ENCODE results near the gene UPB1.

The UPB1 gene

DNA sequence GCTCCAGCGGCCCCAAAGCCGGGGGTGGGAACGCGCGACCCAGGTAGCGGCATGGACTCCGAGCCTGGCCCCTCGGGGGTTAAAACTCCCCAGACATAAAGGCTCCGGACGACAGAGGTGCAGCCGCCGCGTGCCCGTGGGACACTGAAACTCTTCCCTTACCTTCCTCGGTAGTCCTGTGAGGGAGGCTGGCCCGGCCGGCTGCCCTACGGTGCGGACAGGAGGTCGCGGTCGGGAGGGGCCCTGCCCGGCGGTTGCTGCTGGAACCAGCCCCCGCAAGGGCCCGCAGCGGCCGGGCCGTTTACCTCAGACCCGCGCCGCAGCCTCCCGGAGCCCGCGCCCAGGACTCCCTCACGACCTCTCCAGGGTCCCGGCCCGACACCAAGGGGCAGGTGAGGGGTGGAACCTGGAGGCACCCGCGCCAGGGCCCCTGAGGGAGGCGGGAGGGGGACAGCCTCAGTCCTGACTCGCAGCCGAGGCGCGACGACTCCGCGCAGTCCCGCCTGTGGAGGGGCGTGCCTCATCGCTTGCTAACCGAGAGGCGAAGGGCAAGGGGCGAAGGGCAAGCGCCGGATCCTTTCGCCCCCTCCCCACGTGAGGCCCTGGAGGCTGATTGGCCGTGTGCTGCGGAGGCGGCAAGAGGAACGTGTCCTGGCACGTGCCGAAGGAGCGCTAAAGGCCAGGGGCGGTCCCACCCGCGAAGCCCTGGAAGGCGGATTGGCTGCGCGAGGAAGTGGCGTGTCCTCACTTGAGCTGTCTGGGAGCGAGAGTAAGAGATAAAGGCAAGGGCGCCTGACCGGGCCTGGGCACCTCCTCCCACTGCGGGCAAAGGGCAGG, at the start of gene UPB1:
Gene UPB1, plus strand, starts transcription at position 805 of the 837 bp plus-strand sequence. CDS start 72 bp downstream, outside the sequence.
- FAIRE-seq: no peak

DNA sequence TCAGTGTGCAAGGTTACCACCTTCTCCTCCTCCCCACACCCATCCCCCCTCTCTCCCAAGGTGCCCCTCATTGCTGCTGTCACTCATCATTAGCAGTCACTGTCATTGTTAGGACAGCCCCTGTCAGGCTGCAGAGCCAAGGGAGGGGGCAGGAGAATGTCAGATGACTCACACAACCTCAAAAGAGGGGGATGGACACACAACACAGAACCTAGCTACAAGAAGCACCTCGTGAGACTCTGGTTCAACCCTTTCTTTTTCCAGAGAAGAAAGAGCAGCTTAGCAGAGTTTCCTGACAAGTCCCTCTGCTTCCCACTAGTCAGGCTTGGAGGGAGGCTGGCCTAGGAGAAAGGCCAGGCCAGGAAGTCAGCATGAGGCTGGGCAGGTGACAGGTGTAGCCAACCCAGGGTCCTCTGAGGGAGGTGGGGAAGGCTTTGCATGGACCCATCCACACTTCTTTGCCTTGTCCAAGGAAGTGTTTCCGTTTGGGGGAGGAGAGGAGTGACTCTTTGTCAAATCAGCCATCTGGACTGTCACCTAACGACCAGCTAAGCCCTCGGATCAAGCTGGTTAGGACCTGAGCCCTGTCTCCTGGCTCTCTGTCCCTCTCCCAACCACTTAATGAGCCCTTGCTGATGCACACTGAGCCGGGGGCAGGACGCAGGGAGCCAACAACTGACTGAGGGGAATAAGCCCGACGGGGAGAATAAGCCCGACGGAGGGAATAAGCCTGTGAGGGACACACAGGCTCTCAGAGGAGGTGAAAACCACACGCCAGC, 49.5 kb upstream of the UPB1 start:
- no peak for FAIRE-seq

DNA sequence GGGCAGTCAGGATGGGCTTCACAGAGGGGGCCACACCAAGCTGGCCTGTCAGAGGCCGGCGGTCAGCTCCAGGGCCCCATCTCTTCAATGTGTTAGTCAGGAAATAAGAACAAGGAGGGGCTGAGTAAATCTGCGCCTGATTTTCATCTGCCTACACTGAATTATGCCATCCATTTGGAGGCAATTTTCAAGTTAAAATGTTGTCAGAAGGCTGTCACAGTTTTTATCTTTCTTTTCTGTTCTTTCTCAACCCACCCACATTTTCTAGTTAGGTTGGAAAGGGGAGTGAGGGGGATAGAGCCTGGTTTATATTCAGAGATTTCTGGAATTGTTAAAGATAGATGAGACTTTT, 48.9 kb upstream of the UPB1 start:
- FAIRE-seq: no peak

GRCh38 chr22:24450610-24451009, 44.5 kb upstream of the UPB1 start:
- no peak for FAIRE-seq

DNA sequence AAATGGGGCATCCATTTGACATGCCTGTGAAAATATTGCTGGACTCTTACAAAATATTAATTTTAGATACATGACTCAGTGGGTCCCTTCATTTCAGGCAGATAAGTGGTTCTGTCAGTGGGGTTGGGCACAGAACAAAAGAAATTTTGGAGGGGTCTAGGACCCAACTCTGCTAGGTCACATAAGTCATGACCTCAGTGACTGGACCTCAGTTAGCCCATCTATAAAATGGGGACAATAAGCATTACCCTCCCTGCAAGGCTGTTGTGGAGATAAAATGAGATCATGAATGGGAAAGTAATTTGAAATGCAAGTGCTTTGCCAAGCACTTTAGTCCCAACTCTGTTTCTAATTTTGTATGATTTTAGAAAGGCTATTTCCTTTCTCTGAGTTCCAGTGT, 44.0 kb upstream of the UPB1 start:
- FAIRE-seq: no peak

DNA sequence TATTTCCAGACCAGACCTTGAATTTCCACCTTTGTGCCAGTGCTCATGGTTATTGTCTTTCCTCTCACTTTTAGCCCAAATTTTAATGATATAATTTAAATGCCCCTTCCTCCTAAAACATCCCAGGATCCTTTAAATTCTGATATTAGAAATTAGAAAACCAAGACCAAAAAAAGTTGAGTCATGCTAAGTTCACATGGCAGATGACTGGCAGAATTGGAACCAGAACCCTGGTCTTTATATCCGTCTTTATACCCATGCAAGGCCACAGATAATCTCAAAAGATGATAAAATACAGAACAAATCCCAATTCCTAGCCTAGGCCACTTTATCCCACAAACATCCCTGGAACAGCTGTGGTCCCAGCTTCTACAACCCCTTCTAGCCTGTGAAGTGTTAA, 41.3 kb upstream of the UPB1 start:
- no peak for FAIRE-seq

- no peak for FAIRE-seq
Observed at GRCh38 chr22:24455039-24455438, 40.1 kb upstream of the UPB1 start.

DNA sequence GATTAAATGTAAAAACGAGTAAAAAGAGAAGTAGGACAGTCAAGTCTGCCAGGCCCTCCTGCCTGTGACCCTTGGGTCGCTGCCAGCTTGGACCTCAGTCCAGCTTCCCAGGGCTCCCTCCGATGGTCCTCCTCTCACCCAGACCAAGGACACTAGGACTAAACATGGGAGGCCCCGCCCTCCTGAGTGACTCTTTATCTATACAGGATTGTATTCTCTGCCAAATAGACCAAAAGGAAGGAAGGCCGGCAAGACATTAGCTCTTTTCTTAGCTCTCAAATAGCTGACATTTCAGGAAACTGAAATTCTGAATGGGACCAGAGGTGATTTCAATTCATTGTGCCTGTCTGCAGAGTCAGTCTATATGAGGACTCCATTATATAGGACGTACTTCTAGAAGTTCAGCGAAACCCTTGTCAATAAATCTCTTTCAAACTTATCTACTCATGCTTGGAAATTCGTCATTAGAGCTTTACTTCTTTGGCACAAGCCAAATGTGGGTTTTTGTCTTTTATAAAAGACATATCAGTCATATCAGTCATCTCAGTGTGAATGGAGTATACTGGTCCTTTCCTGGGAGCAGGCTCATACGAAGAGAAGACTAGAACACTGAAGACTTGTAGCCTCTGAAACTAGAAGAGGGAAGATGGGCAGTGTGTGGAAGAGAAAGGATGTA, 39.2 kb upstream of the UPB1 start:
- no peak for FAIRE-seq

- FAIRE-seq: no peak
Observed at GRCh38 chr22:24457894-24458420, 37.2 kb upstream of the UPB1 start.

- FAIRE-seq: no peak
Observed at GRCh38 chr22:24459911-24460310, 35.2 kb upstream of the UPB1 start.

DNA sequence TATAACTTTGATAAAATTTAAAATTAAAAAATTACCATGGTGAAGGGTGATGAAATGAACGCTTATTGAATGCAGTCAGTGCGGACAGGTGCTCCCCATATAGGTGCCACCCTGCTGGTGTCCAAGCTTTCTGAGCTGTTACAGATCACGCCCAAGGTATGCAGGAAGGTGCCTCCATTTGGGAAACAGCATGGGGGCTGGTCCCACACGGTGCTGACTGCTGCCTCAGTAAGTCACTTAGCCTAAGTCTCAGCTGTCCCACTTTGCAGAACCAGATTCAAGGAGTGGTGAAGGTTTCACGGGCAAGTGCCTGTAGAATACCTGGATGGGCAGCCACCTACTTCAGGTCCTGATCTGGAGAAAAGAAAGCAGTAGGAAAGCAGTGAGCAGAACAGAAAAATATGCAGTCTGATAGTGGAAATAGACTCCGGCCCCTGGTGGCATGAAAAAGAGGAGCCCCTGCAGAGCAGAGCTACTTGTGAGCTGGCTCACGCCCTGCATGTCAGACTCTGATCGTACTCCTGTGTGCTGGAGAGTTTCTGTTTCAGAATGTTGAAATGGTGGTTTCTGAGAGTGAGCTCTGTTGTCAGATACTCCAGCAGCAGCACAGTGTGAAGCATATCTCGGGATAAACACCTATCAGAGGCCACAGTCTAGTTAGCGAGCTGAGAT, 34.6 kb upstream of the UPB1 start:
- FAIRE-seq: no peak

DNA sequence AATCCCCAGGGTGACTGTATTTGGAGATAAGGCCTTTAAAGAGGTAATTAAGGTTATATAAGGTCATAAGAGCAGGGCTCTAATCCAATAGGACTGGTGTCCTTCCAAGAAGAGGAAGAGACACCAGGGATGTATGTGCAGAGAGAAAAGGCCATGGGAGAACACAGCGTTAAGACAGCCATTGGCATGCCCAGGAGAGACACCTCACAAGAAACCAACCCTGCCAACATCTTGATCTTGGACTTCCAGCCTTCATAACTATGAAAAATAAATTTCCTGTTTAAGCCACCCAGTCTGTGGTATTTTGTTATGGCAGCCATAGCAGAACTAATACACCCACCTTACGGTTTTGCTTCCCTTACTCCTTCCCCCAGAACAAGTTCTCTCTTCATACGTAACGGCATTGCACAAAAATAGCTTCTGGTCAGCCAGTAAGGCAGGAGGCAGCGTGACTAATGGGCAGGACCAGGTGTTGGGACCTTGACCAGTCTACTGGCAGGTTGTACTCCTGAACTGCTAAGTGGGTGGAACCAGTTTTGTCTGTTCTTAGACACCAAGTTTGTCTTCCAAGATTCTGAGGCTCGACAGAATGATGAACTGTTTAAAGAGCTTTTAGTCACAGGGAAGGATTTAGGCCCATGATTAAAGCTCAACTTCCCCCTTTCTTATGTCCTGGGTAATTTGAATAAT, 31.9 kb upstream of the UPB1 start:
- FAIRE-seq: no peak

- FAIRE-seq: no peak
Observed at GRCh38 chr22:24465566-24465965, 29.6 kb upstream of the UPB1 start.

DNA sequence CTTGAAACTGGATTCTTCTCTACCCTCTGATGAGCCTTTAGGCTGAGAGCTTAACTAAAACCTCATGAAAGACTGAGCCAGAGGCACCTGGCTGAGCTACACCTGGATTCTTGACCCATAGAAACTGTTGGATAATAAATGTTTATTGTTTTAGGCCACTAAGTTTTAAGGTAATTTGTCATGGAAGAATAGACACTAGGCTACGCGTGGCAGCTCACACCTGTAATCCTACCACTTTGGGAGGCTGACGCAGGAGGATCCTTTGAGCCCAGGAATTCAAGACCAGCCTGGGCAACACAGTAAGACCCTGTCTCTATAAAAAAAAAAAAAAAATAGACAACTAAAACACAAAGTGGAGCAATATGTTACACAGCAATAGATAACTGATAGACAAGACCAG, 29.2 kb upstream of the UPB1 start:
- FAIRE-seq: no peak

DNA sequence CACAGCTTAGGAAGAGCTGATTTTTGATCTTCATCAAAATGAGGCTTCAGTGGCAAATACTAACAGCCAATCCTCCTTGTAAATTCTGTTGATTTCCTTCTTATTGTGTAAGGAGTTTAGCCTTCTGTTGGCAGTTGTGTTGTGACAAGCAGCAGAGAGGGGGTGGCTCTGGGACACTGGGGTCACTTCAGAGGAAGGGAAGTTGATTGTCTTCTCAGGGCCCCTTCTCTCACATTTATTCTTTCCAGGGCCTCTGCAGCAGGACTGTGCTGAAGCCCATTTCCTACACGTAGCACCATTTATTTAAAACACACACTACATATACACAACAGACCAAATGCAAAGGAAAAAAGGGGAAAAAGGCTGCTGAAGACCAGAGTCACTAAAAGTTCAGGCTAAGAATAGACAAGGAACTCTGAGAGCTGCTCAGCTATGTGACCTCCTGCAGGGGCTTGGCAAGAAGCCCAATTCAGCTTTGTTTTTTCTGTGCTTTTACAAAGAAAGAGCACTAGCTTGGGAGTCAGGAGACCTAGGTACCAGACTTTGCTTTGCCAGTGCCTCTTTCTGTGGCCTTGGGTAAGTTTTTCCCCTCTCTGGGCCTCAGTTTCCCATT, 28.3 kb upstream of the UPB1 start:
- no peak for FAIRE-seq

DNA sequence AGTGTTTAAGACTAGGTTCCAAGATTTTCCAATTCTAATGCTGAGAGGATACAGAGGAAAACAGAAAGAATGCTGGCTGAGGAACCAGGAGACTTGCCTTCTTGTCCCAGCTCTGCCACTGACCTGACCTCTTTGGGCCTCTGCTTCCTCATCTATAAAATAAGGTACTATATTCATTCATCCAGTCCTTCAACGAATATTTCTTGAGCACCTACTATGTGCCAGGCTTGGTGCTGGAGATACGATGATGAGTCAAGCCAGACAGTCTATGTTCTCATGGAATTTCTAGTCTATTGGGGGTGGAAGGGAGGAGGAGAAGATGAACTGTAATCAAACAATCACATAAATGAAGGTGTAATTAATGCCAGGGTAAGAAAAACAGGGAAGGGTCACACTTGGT, 27.8 kb upstream of the UPB1 start:
- no peak for FAIRE-seq

GRCh38 chr22:24471570-24471969, 23.6 kb upstream of the UPB1 start:
- no peak for FAIRE-seq

DNA sequence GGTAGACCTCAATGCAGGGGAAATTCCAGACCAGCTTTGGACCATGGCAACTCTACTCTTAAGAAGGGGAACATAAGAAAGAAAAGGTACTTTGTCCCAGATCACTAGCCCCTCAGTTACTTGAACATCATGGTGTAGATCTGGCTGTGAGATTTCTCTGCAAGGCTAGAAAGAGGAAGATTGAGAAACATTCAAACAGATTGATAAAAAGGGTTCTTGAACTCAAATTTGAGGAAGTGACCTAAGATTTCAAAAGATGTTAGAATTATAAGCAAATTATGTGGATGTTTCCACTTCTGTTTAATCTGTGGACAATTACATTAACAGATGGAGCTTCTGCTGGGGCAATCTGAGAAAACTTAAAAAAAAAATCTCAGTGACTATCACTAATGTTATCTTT, 21.8 kb upstream of the UPB1 start:
- no peak for FAIRE-seq

DNA sequence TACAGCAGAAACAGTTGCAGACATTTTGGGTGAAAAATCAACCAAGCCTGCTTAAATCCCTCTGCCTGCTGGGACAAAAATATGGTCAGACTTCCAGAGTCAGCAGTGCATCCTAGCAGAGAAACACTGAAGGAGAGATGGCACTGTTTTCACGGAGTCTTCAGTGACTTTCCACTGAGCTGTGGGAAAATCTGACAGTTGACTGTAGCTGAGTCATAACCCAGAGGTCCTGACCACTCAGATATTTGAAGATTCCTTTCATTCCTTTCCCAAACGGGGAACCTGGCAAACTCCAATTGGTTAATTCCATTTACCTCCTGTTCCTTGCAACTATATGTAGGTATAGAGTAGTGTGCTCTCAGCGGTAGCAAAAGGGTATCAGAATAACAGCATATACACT, 20.9 kb upstream of the UPB1 start:
- FAIRE-seq: no peak

- no peak for FAIRE-seq
Observed at GRCh38 chr22:24474649-24475255, 20.4 kb upstream of the UPB1 start.

DNA sequence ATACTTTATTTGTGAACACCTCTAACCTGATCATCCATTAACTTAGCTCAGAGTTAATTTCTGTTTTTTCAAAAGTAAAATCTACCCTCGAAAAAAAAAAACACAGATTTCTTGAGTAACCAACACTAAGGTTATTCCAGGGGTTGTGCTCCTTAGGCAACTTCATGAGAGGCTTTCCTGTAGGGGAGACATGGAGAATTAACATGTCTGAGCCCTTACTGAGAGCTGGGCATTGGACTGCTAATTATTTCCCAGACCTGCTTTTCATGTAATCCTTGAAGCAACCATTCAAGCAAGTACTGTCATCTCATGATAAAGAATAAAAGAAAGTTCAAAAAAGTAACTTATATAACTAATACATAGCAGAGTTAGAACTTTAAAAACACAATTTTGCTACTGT, 13.5 kb upstream of the UPB1 start:
- no peak for FAIRE-seq

All from islet of Langerhans (tissue), 1 donor.